Right ventricle myocardium superior (tissue), 1 donor: ENCODE measurements around the gene SKA1. TPM values are rescaled to one million over a fixed set of nuclear protein-coding genes. Genes with fewer than 3 reads are reported as not detected.
A peak's percentile ranks its signal among the peaks of the same experiment; 100 is the strongest.
"Not testable (repeated sequence)": the region's sequence is repeated elsewhere in the genome, so short reads cannot be mapped to it uniquely, and the experiment has no call there.

Experiments used
- ATAC-seq: fragments of 200-7000 bp; cut with Tn5 transposase; one replicate; pipeline ENCODE4 v1.9.1; 2020; ENCODE audit warnings: mild to moderate bottlenecking; ENCODE audit not compliant: poor library complexity
- DNase-seq: peaks from one replicate; pipeline ENCODE4 v3.0.0-alpha.2; 2020
- intact Hi-C: fragments of 100-400 bp; cut with DNase I; formaldehyde crosslinking; loops from one replicate; pipeline ENCODE4 v1.11.2; 2022
- total RNA-seq: library from RNA; stranded (reverse); fragmentation: NEBNext Ultra II Directional; extraction: Animal tissue kit (Norgen Biotek cat#: 25700); gene quantifications from one replicate; pipeline ENCODE4 v1.2.1, GENCODE V29; 2021
- donor health status: DM: no; HTN: yes; CAD: no; lungs with severe emphysema.

Gene SKA1
- total RNA-seq, 1 donor from 2014 or later: 0.65 TPM

- intact Hi-C loops: no loop called here
- no peak for DNase-seq
- no peak for ATAC-seq
Measured at GRCh38 chr18:50377061-50377798, 2.4 kb downstream of the SKA1 start.

- DNase-seq (no peak), ATAC-seq (no peak)
- intact Hi-C loops: no loop called here
Measured at GRCh38 chr18:50388988-50389387, 14.1 kb downstream of the SKA1 start.

- intact Hi-C loops: no loop called here
- no peak for ATAC-seq
- no peak for DNase-seq
Measured at GRCh38 chr18:50393802-50394201, 19.0 kb downstream of the SKA1 start.

GRCh38 chr18:50395093-50395492 is 20.2 kb downstream of the SKA1 start:
- no peak for DNase-seq
- intact Hi-C loops: no loop called here
- no peak for ATAC-seq

GRCh38 chr18:50396005-50396660 is 21.3 kb downstream of the SKA1 start:
- ATAC-seq (no peak), DNase-seq (no peak)
- intact Hi-C loops: no loop called here

GRCh38 chr18:50397023-50397422 is 22.2 kb downstream of the SKA1 start:
- DNase-seq (no peak), ATAC-seq (no peak)
- intact Hi-C loops: no loop called here

GRCh38 chr18:50398099-50398498 is 23.3 kb downstream of the SKA1 start:
- intact Hi-C loops: no loop called here
- no peak for DNase-seq
- ATAC-seq: no peak

GRCh38 chr18:50398947-50399346 is 24.1 kb downstream of the SKA1 start:
- intact Hi-C loops: no loop called here
- ATAC-seq: no peak
- no peak for DNase-seq

GRCh38 chr18:50399582-50399981 is 24.7 kb downstream of the SKA1 start:
- ATAC-seq (no peak), DNase-seq (no peak)
- intact Hi-C loops: no loop called here

- DNase-seq, ATAC-seq, intact Hi-C loops: not testable (repeated sequence)
Measured at GRCh38 chr18:50400438-50400837, 25.6 kb downstream of the SKA1 start.

- DNase-seq (no peak), ATAC-seq (no peak)
- intact Hi-C loops: no loop called here
Measured at GRCh38 chr18:50401295-50401694, 26.4 kb downstream of the SKA1 start.

- intact Hi-C loops: no loop called here
- peak; percentile 68 for ATAC-seq
Measured at GRCh38 chr18:50401888-50402287, 27.0 kb downstream of the SKA1 start.

GRCh38 chr18:50404752-50405581 is 30.1 kb downstream of the SKA1 start:
- DNase-seq, intact Hi-C loops, ATAC-seq: not testable (repeated sequence)

More at GRCh38 chr18:50401888-50402287, 27.0 kb downstream of the SKA1 start:
- DNase-seq: peak; percentile 66

GRCh38 chr18:50405582-50406271 is 30.9 kb downstream of the SKA1 start:
- intact Hi-C loops: no loop called here
- ATAC-seq (no peak), DNase-seq (no peak)

GRCh38 chr18:50409236-50409635 is 34.4 kb downstream of the SKA1 start:
- no peak for ATAC-seq
- intact Hi-C loops: no loop called here
- no peak for DNase-seq

GRCh38 chr18:50410008-50410407 is 35.2 kb downstream of the SKA1 start:
- intact Hi-C loops: no loop called here
- DNase-seq (no peak), ATAC-seq (no peak)

- peak; percentile 80 for ATAC-seq
- intact Hi-C loops: no loop called here
Measured at GRCh38 chr18:50410894-50411293, 36.0 kb downstream of the SKA1 start.

GRCh38 chr18:50416832-50417231 is 42.0 kb downstream of the SKA1 start:
- ATAC-seq, intact Hi-C loops, DNase-seq: not testable (repeated sequence)

More at GRCh38 chr18:50410894-50411293, 36.0 kb downstream of the SKA1 start:
- no peak for DNase-seq

- DNase-seq, intact Hi-C loops, ATAC-seq: not testable (repeated sequence)
Measured at GRCh38 chr18:50417705-50418104, 42.9 kb downstream of the SKA1 start.
